GM19468 (cell line): ENCODE data around the gene VAC14.
"Not testable (repeated sequence)": the region's sequence is repeated elsewhere in the genome, so short reads cannot be mapped to it uniquely, and the experiment has no call there.

ENCODE experiments used
- ATAC-seq: cut with Tn5 transposase; IDR thresholded peaks from one replicate; pipeline ENCODE4 v1.9.1; 2021; ENCODE audit warnings: mild to moderate bottlenecking, moderate library complexity, moderate number of reproducible peaks; ENCODE audit not compliant: unreplicated experiment; ENCODE audit errors: extremely low read depth

Gene VAC14

GRCh38 chr16:70800781-70801480, at the start of gene VAC14:
Gene VAC14 (minus strand): TSS chr16:70801158. CDS start chr16:70800900, 258 bp downstream.
- peak; percentile 79 for ATAC-seq

- not testable (repeated sequence) for ATAC-seq
These were observed 22.6 kb upstream of the VAC14 start for GRCh38 chr16:70823498-70824118.

- ATAC-seq: not testable (repeated sequence)
These were observed 21.8 kb upstream of the VAC14 start for GRCh38 chr16:70822734-70823133.

GRCh38 chr16:70818088-70818487, 17.1 kb upstream of the VAC14 start:
- not testable (repeated sequence) for ATAC-seq

- no peak for ATAC-seq
These were observed 8.6 kb upstream of the VAC14 start for GRCh38 chr16:70809392-70810060.

- ATAC-seq: no peak
These were observed 7.4 kb upstream of the VAC14 start for GRCh38 chr16:70808371-70808770.

- ATAC-seq: no peak
These were observed 4.8 kb upstream of the VAC14 start for GRCh38 chr16:70805787-70806186.

GRCh38 chr16:70805380-70805779, 4.4 kb upstream of the VAC14 start:
- ATAC-seq: no peak

- no peak for ATAC-seq
These were observed 3.8 kb upstream of the VAC14 start for GRCh38 chr16:70804734-70805169.

- no peak for ATAC-seq
These were observed 3.3 kb upstream of the VAC14 start for GRCh38 chr16:70804153-70804733.

GRCh38 chr16:70803319-70803718, 2.4 kb upstream of the VAC14 start:
- no peak for ATAC-seq

- ATAC-seq: no peak
These were observed 653 bp upstream of the VAC14 start for GRCh38 chr16:70801611-70802010.

GRCh38 chr16:70800311-70800710, 647 bp downstream of the VAC14 start:
- no peak for ATAC-seq

GRCh38 chr16:70796301-70796700, 4.7 kb downstream of the VAC14 start:
- ATAC-seq: no peak

GRCh38 chr16:70795296-70795912, 5.6 kb downstream of the VAC14 start:
- no peak for ATAC-seq

GRCh38 chr16:70793851-70794502, 7.0 kb downstream of the VAC14 start:
- ATAC-seq: no peak

- no peak for ATAC-seq
These were observed 10.1 kb downstream of the VAC14 start for GRCh38 chr16:70790815-70791214.

GRCh38 chr16:70789595-70790447, 11.1 kb downstream of the VAC14 start:
- ATAC-seq: no peak
